ENCODE data around the gene ZNF407.

GRCh38 chr18:74674487-74674886, 76.8 kb downstream of the ZNF407 start:
- no peak for TF ChIP-seq CTCF (IDR thresholded peaks at IDR 0.05; ENCODE audit: insufficient read depth, low read length)
- no peak for TF ChIP-seq SPI1 (IDR thresholded peaks at IDR 0.05; ENCODE audit: borderline replicate concordance, low read depth)
- TF ChIP-seq REST (IDR thresholded peaks at IDR 0.05; ENCODE audit: insufficient replicate concordance, low read depth), result no peak
